ENCODE data around the gene SPC24. TPM values are rescaled to one million over a fixed set of nuclear protein-coding genes. Genes with fewer than 3 reads are reported as not detected.

Gene SPC24
- total and polyA plus RNA-seq, 2 of the 4 experiments (the other 2 are of a cell fraction), result 12.2 to 97.5 TPM

DNA sequence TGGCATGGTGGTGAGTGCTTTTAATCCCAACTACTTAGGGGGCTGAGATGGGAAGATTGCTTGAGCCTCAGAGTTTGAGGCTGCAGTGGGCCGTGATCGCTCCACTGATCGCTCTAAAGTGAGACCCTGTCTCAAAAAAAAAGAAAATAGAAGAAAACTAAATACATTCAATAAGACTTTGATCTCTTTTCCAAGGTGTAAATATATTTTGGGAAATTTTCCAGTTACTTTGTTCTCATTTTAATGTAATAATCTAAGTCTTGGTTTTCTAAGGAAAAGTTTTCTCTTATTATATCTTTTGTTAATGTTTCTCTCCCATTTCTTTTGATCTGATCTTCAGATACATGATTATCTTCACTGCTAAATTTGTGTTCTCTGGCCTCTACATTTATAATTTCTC, 56.7 kb downstream of the SPC24 start:
- ATAC-seq (ENCODE audit: low read depth), result no peak
- H4K8ac ChIP-seq (ENCODE audit: low read depth in 2 of 2, low read length in 2 of 2), result no peak overlapping the region
- H2BK15ac ChIP-seq (ENCODE audit: low read depth, low read length), result no peak overlapping the region
- peaks cover 17% of the 10 kb centered on the region for H3K9me1 ChIP-seq (ENCODE audit: insufficient read depth, low read length)
- peaks cover 31% of the 10 kb centered on the region for H3K36me3 ChIP-seq (ENCODE audit: control insufficient read depth, insufficient read depth, low read length)
- H3K4me1 ChIP-seq (ENCODE audit: control insufficient read depth, insufficient read depth, low read length), result peaks cover 11% of the 10 kb centered on the region
- no peak overlapping the region for H2BK120ac ChIP-seq (ENCODE audit: low read depth, low read length)
- no peak overlapping the region for H3K14ac ChIP-seq (replicated peaks; ENCODE audit: low read depth, low read length)
- CTCF ChIA-PET, result no interaction called here
- H4K20me1 ChIP-seq (ENCODE audit: insufficient read depth, low read length), result peaks cover 53% of the 10 kb centered on the region
- H3K23ac ChIP-seq (ENCODE audit: low read depth, low read length), result no peak overlapping the region
- TF ChIP-seq NFE2L2 (IDR thresholded peaks at IDR 0.05; ENCODE audit: low read depth, low read length), result no peak
- no peak for TF ChIP-seq RCOR1 (IDR thresholded peaks at IDR 0.05; ENCODE audit: insufficient replicate concordance, low read length)
- no peak for TF ChIP-seq MAFK (IDR thresholded peaks at IDR 0.05; ENCODE audit: low read depth, low read length)
- TF ChIP-seq FOS (IDR thresholded peaks at IDR 0.05; ENCODE audit: low read depth, low read length), result no peak
- no peak for TF ChIP-seq RAD21 (IDR thresholded peaks at IDR 0.05; ENCODE audit: low read length)
- no peak for TF ChIP-seq POLR2A (IDR thresholded peaks at IDR 0.05; ENCODE audit: low read depth, low read length)
- TF ChIP-seq CEBPB (IDR thresholded peaks at IDR 0.05; ENCODE audit: low read depth, low read length), result no peak
- no peak for TF ChIP-seq RFX5 (IDR thresholded peaks at IDR 0.05; ENCODE audit: low read depth, low read length)
- TF ChIP-seq, protein P1, sequence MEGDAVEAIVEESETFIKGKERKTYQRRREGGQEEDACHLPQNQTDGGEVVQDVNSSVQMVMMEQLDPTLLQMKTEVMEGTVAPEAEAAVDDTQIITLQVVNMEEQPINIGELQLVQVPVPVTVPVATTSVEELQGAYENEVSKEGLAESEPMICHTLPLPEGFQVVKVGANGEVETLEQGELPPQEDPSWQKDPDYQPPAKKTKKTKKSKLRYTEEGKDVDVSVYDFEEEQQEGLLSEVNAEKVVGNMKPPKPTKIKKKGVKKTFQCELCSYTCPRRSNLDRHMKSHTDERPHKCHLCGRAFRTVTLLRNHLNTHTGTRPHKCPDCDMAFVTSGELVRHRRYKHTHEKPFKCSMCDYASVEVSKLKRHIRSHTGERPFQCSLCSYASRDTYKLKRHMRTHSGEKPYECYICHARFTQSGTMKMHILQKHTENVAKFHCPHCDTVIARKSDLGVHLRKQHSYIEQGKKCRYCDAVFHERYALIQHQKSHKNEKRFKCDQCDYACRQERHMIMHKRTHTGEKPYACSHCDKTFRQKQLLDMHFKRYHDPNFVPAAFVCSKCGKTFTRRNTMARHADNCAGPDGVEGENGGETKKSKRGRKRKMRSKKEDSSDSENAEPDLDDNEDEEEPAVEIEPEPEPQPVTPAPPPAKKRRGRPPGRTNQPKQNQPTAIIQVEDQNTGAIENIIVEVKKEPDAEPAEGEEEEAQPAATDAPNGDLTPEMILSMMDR (conservative IDR thresholded peaks at IDR 0.05; ENCODE audit: low read depth, low read length), result no peak
- TF ChIP-seq BHLHE40 (IDR thresholded peaks at IDR 0.05; ENCODE audit: low read depth, low read length), result no peak
- TF ChIP-seq MAZ (IDR thresholded peaks at IDR 0.05; ENCODE audit: borderline replicate concordance, low read depth, low read length), result no peak
- TF ChIP-seq, protein P2, sequence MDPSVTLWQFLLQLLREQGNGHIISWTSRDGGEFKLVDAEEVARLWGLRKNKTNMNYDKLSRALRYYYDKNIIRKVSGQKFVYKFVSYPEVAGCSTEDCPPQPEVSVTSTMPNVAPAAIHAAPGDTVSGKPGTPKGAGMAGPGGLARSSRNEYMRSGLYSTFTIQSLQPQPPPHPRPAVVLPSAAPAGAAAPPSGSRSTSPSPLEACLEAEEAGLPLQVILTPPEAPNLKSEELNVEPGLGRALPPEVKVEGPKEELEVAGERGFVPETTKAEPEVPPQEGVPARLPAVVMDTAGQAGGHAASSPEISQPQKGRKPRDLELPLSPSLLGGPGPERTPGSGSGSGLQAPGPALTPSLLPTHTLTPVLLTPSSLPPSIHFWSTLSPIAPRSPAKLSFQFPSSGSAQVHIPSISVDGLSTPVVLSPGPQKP (IDR thresholded peaks at IDR 0.05; ENCODE audit: borderline replicate concordance, low read depth, low read length), result no peak
- TF ChIP-seq CHD1 (IDR thresholded peaks at IDR 0.05; ENCODE audit: low read depth, low read length), result no peak
- TF ChIP-seq, protein P3, sequence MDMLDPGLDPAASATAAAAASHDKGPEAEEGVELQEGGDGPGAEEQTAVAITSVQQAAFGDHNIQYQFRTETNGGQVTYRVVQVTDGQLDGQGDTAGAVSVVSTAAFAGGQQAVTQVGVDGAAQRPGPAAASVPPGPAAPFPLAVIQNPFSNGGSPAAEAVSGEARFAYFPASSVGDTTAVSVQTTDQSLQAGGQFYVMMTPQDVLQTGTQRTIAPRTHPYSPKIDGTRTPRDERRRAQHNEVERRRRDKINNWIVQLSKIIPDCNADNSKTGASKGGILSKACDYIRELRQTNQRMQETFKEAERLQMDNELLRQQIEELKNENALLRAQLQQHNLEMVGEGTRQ (IDR thresholded peaks at IDR 0.05; ENCODE audit: low read depth, low read length), result no peak
- dilution Hi-C loops (cut with HindIII; ENCODE audit: low sequenced_read_pairs, unreplicated experiment) (no loop called here), in situ Hi-C loops (cut with MboI; ENCODE audit: low sequenced_read_pairs) (no loop called here), intact Hi-C loops (cut with micrococcal nuclease) (no loop called here)
- H3K9ac ChIP-seq (ENCODE audit: low read depth, low read length), result no peak overlapping the region
- no peaks in the 10 kb centered on the region for H3K27me3 ChIP-seq (ENCODE audit: control insufficient read depth, insufficient read depth, low read length)
- H4K5ac ChIP-seq (ENCODE audit: low read depth, low read length), result no peak overlapping the region
- no peaks in the 10 kb centered on the region for H3K9me3 ChIP-seq (ENCODE audit: control insufficient read depth, insufficient read depth, low read length)
- POLR2A ChIA-PET (ENCODE audit: unreplicated experiment), result no interaction called here
- H3K18ac ChIP-seq (ENCODE audit: low read depth, low read length), result no peak overlapping the region
- DNase-seq, result no peak
- peaks cover 26 to 72% of the 10 kb centered on the region in 2 experiments for H3K79me1 ChIP-seq (ENCODE audit: low read depth in 1 of 2, low read length in 2 of 2)
- no peak overlapping the region for H3K56ac ChIP-seq (ENCODE audit: extremely low read depth, insufficient read depth, low read length)
- H4K91ac ChIP-seq (ENCODE audit: insufficient read depth, low read depth, low read length), result no peak overlapping the region
- no peak overlapping the region for H3K4ac ChIP-seq (ENCODE audit: low read depth, low read length)
- no peak overlapping the region for H3K4me3 ChIP-seq (ENCODE audit: insufficient read depth, low read depth, low read length)
- H2BK20ac ChIP-seq (ENCODE audit: low read depth, low read length), result no peak overlapping the region
- no peak overlapping the region for H2BK5ac ChIP-seq (ENCODE audit: low read depth, low read length, poor library complexity, severe bottlenecking)
- BruUV-seq (replicated peaks), result no TSS peak
- no peak overlapping the region for H2AK5ac ChIP-seq (ENCODE audit: low read depth, low read length)
- no peak overlapping the region for H2AFZ ChIP-seq (replicated peaks; ENCODE audit: low read length, poor library complexity)
- H3K4me2 ChIP-seq (ENCODE audit: low read depth, low read length), result no peak overlapping the region
- H3K27ac ChIP-seq (ENCODE audit: insufficient read depth, low read length), result no peak overlapping the region
- no CpG with 5 or more reads among the region's 3 CpGs for WGBS, 2 experiments (ENCODE audit: extremely low coverage in 2 of 2, insufficient read length in 1 of 2)
- no peak overlapping the region for H2AK9ac ChIP-seq (replicated peaks; ENCODE audit: low read depth, low read length, poor library complexity)
